Measurements from ENCODE around the gene FAM120B.

GRCh38 chr6:170259278-170259677 is 47.3 kb upstream of the FAM120B start:
- no peak for TF ChIP-seq ZNF274 (IDR thresholded peaks at IDR 0.05; ENCODE audit: low read depth, low read length)
- no peak for TF ChIP-seq SUZ12 (IDR thresholded peaks at IDR 0.05; ENCODE audit: extremely low read depth, insufficient read depth, insufficient read length)
- no peak for TF ChIP-seq YY1 (IDR thresholded peaks at IDR 0.05; ENCODE audit: insufficient read depth, insufficient read length)
